H9 (cell line): Measurements from ENCODE around the gene DGKE. TPM values are rescaled to one million over a fixed set of nuclear protein-coding genes. Genes with fewer than 3 reads are reported as not detected.

ENCODE experiments used
- DNase-seq: peaks from one replicate; pipeline ENCODE4 v3.0.0-alpha.2; 2017
- H2AFZ ChIP-seq: one replicate; pipeline ENCODE4 v1.6.1; 2013; ENCODE audit warnings: mild to moderate bottlenecking, low read length, control low read depth, moderate library complexity
- H2AK5ac ChIP-seq: 2 replicates; pipeline ENCODE4 v1.6.1; 2013; ENCODE audit warnings: low read length, control low read depth, mixed read lengths; ENCODE audit not compliant: insufficient read length
- H2BK120ac ChIP-seq: one replicate; pipeline ENCODE4 v1.6.1; 2013; ENCODE audit warnings: low read depth, mild to moderate bottlenecking, low read length, control low read depth, inconsistent platforms; ENCODE audit not compliant: poor library complexity, severe bottlenecking
- H2BK12ac ChIP-seq: 2 replicates; pipeline ENCODE4 v1.6.1; 2013; ENCODE audit warnings: low read length, control low read depth, mixed read lengths, low read depth; ENCODE audit not compliant: insufficient read length
- H2BK15ac ChIP-seq: 2 replicates; pipeline ENCODE4 v1.6.1; 2013; ENCODE audit warnings: low read depth, low read length, control low read depth
- H2BK20ac ChIP-seq: one replicate; pipeline ENCODE4 v1.6.1; 2013; ENCODE audit warnings: low read depth, mild to moderate bottlenecking, low read length, control low read depth, inconsistent platforms; ENCODE audit not compliant: poor library complexity, severe bottlenecking
- H2BK5ac ChIP-seq: 2 replicates; pipeline ENCODE4 v1.6.1; 2013; ENCODE audit warnings: low read length, control low read depth, mixed read lengths; ENCODE audit not compliant: insufficient read length
- H3K14ac ChIP-seq: 2 replicates; pipeline ENCODE4 v1.6.1; 2013; ENCODE audit warnings: low read length, control low read depth; ENCODE audit not compliant: insufficient read depth
- H3K18ac ChIP-seq: 2 replicates; pipeline ENCODE4 v1.6.1; 2013; ENCODE audit warnings: low read depth, mild to moderate bottlenecking, mixed read lengths, low read length, control low read depth; ENCODE audit not compliant: insufficient read length
- H3K23ac ChIP-seq: 2 replicates; pipeline ENCODE4 v1.6.1; 2013; ENCODE audit warnings: low read length, control low read depth, mixed read lengths, low read depth; ENCODE audit not compliant: insufficient read length
- H3K23me2 ChIP-seq: 2 replicates; pipeline ENCODE4 v1.6.1; 2013; ENCODE audit warnings: low read depth, mild to moderate bottlenecking, mixed read lengths, low read length, control low read depth; ENCODE audit not compliant: insufficient read length, poor library complexity, severe bottlenecking
- H3K27ac ChIP-seq: 2 replicates; pipeline ENCODE4 v1.5.1; 2013; ENCODE audit warnings: low read length, control low read depth, mixed read lengths, low read depth; ENCODE audit not compliant: insufficient read length
- H3K27me3 ChIP-seq: 2 replicates; pipeline ENCODE4 v1.6.1; 2013; ENCODE audit warnings: low read length, control low read depth, inconsistent platforms; ENCODE audit not compliant: insufficient read depth
- H3K4ac ChIP-seq: 2 replicates; pipeline ENCODE4 v1.6.1; 2013; ENCODE audit warnings: low read depth, mild to moderate bottlenecking, control low read depth, inconsistent platforms, low read length, moderate library complexity
- H3K4me1 ChIP-seq: 2 replicates; pipeline ENCODE4 v1.6.1; 2013; ENCODE audit warnings: low read length, control low read depth, inconsistent platforms; ENCODE audit not compliant: insufficient read depth
- H3K4me2 ChIP-seq: 2 replicates; pipeline ENCODE4 v1.6.1; 2013; ENCODE audit warnings: low read length, control low read depth, mixed read lengths; ENCODE audit not compliant: insufficient read length, insufficient read depth
- H3K56ac ChIP-seq: 2 replicates; pipeline ENCODE4 v1.6.1; 2013; ENCODE audit warnings: low read depth, mild to moderate bottlenecking, mixed read lengths, low read length, control low read depth; ENCODE audit not compliant: insufficient read length
- H3K79me1 ChIP-seq: 2 replicates; pipeline ENCODE4 v1.6.1; 2013; ENCODE audit warnings: low read depth, mild to moderate bottlenecking, moderate library complexity, low read length, control low read depth, inconsistent platforms; ENCODE audit not compliant: insufficient read depth, poor library complexity, severe bottlenecking
- H3K79me2 ChIP-seq: 2 replicates; pipeline ENCODE4 v1.6.1; 2013; ENCODE audit warnings: low read length, control low read depth, inconsistent platforms; ENCODE audit not compliant: insufficient read depth
- H3K9ac ChIP-seq: 2 replicates; pipeline ENCODE4 v1.6.1; 2013; ENCODE audit warnings: low read length, control low read depth, mixed read lengths; ENCODE audit not compliant: insufficient read length; ENCODE audit errors: extremely low read depth
- H3K9me3 ChIP-seq: one replicate; pipeline ENCODE4 v1.6.1; 2013; ENCODE audit warnings: low read depth, low read length, inconsistent platforms; ENCODE audit not compliant: control insufficient read depth
- H3T11ph ChIP-seq: one replicate; pipeline ENCODE4 v1.6.1; 2013; ENCODE audit warnings: mild to moderate bottlenecking, low read length, control low read depth, inconsistent platforms
- H4K20me1 ChIP-seq: one replicate; pipeline ENCODE4 v1.6.1; 2013; ENCODE audit not compliant: control insufficient read depth, insufficient read length, insufficient read depth
- H4K5ac ChIP-seq: 2 replicates; pipeline ENCODE4 v1.6.1; 2013; ENCODE audit warnings: low read depth, mild to moderate bottlenecking, mixed read lengths, low read length, control low read depth; ENCODE audit not compliant: insufficient read length
- H4K8ac ChIP-seq: replicated peaks from 2 replicates; pipeline ENCODE4 v1.6.1; 2013; ENCODE audit warnings: low read length, control low read depth, mixed read lengths, low read depth; ENCODE audit not compliant: insufficient read length
- H4K91ac ChIP-seq: 2 replicates; pipeline ENCODE4 v1.6.1; 2013; ENCODE audit warnings: low read depth, mild to moderate bottlenecking, moderate library complexity, mixed read lengths, low read length, control low read depth; ENCODE audit not compliant: insufficient read length
- H3K27ac Mint-ChIP-seq, 3 experiments: 2 replicates in 2 of 3; 3 replicates in 1 of 3; pipeline ENCODE4 v1.8.0; 2020 to 2021; ENCODE audit warnings: mixed read lengths in 3 of 3, mild to moderate bottlenecking in 1 of 3, moderate library complexity in 1 of 3
- H3K27me3 Mint-ChIP-seq: 2 replicates; pipeline ENCODE4 v1.8.0; 2021; ENCODE audit warnings: low read depth, mild to moderate bottlenecking, moderate library complexity, mixed read lengths
- H3K36me3 Mint-ChIP-seq, 3 experiments: 2 replicates in 2 of 3; 3 replicates in 1 of 3; pipeline ENCODE4 v1.8.0; 2020 to 2021; ENCODE audit warnings: low read depth in 3 of 3, mixed read lengths in 3 of 3; ENCODE audit not compliant: insufficient read depth in 1 of 3
- H3K4me1 Mint-ChIP-seq, 2 experiments: 2 replicates each; pipeline ENCODE4 v1.8.0; 2020; ENCODE audit warnings: mixed read lengths in 2 of 2
- H3K4me3 Mint-ChIP-seq, 2 experiments: 2 replicates in 1 of 2; 3 replicates in 1 of 2; pipeline ENCODE4 v1.8.0; 2020 to 2021; ENCODE audit warnings: mild to moderate bottlenecking in 2 of 2, mixed read lengths in 2 of 2, moderate library complexity in 1 of 2
- H3K9me3 Mint-ChIP-seq, 2 experiments: 2 replicates in 1 of 2; 3 replicates in 1 of 2; pipeline ENCODE4 v1.8.0; 2020; ENCODE audit warnings: mild to moderate bottlenecking in 2 of 2, mixed read lengths in 2 of 2, moderate library complexity in 1 of 2
- WGBS: extraction: QIAGEN DNeasy Blood & Tissue Kit; methylation state at CpG from one replicate; pipeline ENCODE4 v1.1.7; 2013; ENCODE audit warnings: missing lambda C conversion rate, low lambda C conversion rate, mixed read lengths; ENCODE audit not compliant: insufficient read length; ENCODE audit errors: extremely low coverage; 5-methylcytosine and 5-hydroxymethylcytosine counted together
- total RNA-seq: library from RNA; stranded (reverse); gene quantifications from 2 replicates; pipeline ENCODE4 v1.2.1, GENCODE V29; 2021
- TF ChIP-seq, protein P1 (sequence below): fragments of 200-600 bp; sonication (generic); conservative IDR thresholded peaks from 3 replicates; pipeline ENCODE4 v1.8.0; 2021; ENCODE audit warnings: antibody characterized with exemption, mild to moderate bottlenecking

The DGKE gene
- total RNA-seq, 1 experiment from 2014 or later = 4.9 TPM

DNA sequence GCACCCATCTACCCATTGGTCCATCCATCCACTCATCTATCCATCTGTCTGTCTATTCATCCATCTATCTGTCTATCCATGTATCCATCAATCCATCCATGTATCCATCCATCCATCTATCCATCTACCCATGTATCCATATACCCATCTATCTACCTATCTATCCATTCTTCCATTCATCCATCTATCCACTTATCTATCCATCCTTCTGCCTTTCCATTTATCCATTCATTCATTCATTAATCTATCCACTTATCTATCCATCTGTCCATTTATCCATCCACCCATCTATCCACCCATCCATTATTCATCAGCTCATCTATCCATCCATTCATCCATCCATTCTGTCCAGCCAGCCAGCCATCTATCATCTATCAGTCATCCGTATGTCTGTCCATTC is 58.4 kb downstream of the DGKE start:
- no peaks in the 10 kb centered on the region for H3K79me1 ChIP-seq
- no peak overlapping the region for H3K4ac ChIP-seq
- H2BK120ac ChIP-seq = no peak overlapping the region
- no peak overlapping the region for H2AK5ac ChIP-seq
- no peak overlapping the region for H3T11ph ChIP-seq
- no peak overlapping the region for H3K23ac ChIP-seq
- H3K18ac ChIP-seq = no peak overlapping the region
- peaks cover 17 to 27% of the 10 kb centered on the region in 2 experiments for H3K4me1 Mint-ChIP-seq
- H3K27ac ChIP-seq = no peak overlapping the region
- no peak overlapping the region for H2BK15ac ChIP-seq
- H4K5ac ChIP-seq = no peak overlapping the region
- DNase-seq = no peak
- TF ChIP-seq, protein P1, sequence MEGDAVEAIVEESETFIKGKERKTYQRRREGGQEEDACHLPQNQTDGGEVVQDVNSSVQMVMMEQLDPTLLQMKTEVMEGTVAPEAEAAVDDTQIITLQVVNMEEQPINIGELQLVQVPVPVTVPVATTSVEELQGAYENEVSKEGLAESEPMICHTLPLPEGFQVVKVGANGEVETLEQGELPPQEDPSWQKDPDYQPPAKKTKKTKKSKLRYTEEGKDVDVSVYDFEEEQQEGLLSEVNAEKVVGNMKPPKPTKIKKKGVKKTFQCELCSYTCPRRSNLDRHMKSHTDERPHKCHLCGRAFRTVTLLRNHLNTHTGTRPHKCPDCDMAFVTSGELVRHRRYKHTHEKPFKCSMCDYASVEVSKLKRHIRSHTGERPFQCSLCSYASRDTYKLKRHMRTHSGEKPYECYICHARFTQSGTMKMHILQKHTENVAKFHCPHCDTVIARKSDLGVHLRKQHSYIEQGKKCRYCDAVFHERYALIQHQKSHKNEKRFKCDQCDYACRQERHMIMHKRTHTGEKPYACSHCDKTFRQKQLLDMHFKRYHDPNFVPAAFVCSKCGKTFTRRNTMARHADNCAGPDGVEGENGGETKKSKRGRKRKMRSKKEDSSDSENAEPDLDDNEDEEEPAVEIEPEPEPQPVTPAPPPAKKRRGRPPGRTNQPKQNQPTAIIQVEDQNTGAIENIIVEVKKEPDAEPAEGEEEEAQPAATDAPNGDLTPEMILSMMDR = no peak
- peaks cover 13 to 18% of the 10 kb centered on the region in 2 experiments for H3K9me3 Mint-ChIP-seq
- no peak overlapping the region for H3K56ac ChIP-seq
- no peak overlapping the region for H3K4me3 Mint-ChIP-seq
- H3K36me3 Mint-ChIP-seq = peaks cover 38 to 79% (median 45%) of the 10 kb centered on the region in 3 experiments
- no peaks in the 10 kb centered on the region for H3K79me2 ChIP-seq
- no peak overlapping the region for H3K9ac ChIP-seq
- no peak overlapping the region for H2BK20ac ChIP-seq
- no peaks in the 10 kb centered on the region for H3K27me3 Mint-ChIP-seq
- H4K8ac ChIP-seq = no peak overlapping the region
- no peaks in the 10 kb centered on the region for H3K27me3 ChIP-seq
- no peak overlapping the region for H3K27ac Mint-ChIP-seq
- peaks cover 12% of the 10 kb centered on the region for H3K9me3 ChIP-seq
- H3K4me2 ChIP-seq = no peak overlapping the region
- no peak overlapping the region for H4K91ac ChIP-seq
- H3K4me1 ChIP-seq = no peaks in the 10 kb centered on the region
- no peak overlapping the region for H3K14ac ChIP-seq
- H3K23me2 ChIP-seq = no peaks in the 10 kb centered on the region
- WGBS = no CpG with 5 or more reads among the region's 1 CpG
- no peak overlapping the region for H2AFZ ChIP-seq
- no peak overlapping the region for H2BK12ac ChIP-seq
- no peak overlapping the region for H2BK5ac ChIP-seq
- H4K20me1 ChIP-seq = no peaks in the 10 kb centered on the region
